GM18502 (cell line): ENCODE measurements around the gene CHST15.

Experiments used
- ATAC-seq: cut with Tn5 transposase; IDR thresholded peaks from one replicate; pipeline ENCODE4 v1.9.1; 2021; ENCODE audit warnings: mild to moderate bottlenecking; ENCODE audit not compliant: unreplicated experiment, poor library complexity

The CHST15 gene

GRCh38 chr10:124125305-124126116 is 32.1 kb upstream of the CHST15 start:
- ATAC-seq = no peak

- ATAC-seq = no peak
These were observed 31.4 kb upstream of the CHST15 start for GRCh38 chr10:124124769-124125161.

GRCh38 chr10:124124123-124124768 is 30.8 kb upstream of the CHST15 start:
- ATAC-seq = peak; percentile 49

GRCh38 chr10:124123156-124123555 is 29.8 kb upstream of the CHST15 start:
- no peak for ATAC-seq

- ATAC-seq = no peak
These were observed 28.8 kb upstream of the CHST15 start for GRCh38 chr10:124122211-124122610.

GRCh38 chr10:124120410-124121061 is 27.1 kb upstream of the CHST15 start:
- ATAC-seq = no peak

- no peak for ATAC-seq
These were observed 26.5 kb upstream of the CHST15 start for GRCh38 chr10:124119946-124120345.

GRCh38 chr10:124119216-124119615 is 25.8 kb upstream of the CHST15 start:
- ATAC-seq = no peak

- ATAC-seq = no peak
These were observed 24.4 kb upstream of the CHST15 start for GRCh38 chr10:124117833-124118232.

- no peak for ATAC-seq
These were observed 24.1 kb upstream of the CHST15 start for GRCh38 chr10:124117511-124117785.

GRCh38 chr10:124116771-124117510 is 23.5 kb upstream of the CHST15 start:
- no peak for ATAC-seq

- ATAC-seq = no peak
These were observed 21.3 kb upstream of the CHST15 start for GRCh38 chr10:124114696-124115095.

GRCh38 chr10:124112891-124113580 is 19.6 kb upstream of the CHST15 start:
- ATAC-seq = no peak

- ATAC-seq = no peak
These were observed 17.5 kb upstream of the CHST15 start for GRCh38 chr10:124110882-124111281.

- no peak for ATAC-seq
These were observed 15.9 kb upstream of the CHST15 start for GRCh38 chr10:124109261-124109660.

GRCh38 chr10:124107072-124107471 is 13.7 kb upstream of the CHST15 start:
- ATAC-seq = no peak

GRCh38 chr10:124106241-124106879 is 13.0 kb upstream of the CHST15 start:
- ATAC-seq = peak; percentile 89

- no peak for ATAC-seq
These were observed 12.2 kb upstream of the CHST15 start for GRCh38 chr10:124105594-124105993.

GRCh38 chr10:124105045-124105444 is 11.6 kb upstream of the CHST15 start:
- ATAC-seq = no peak
